Astrocyte of the spinal cord (primary cell): ENCODE measurements around the gene PRODH2.
"Not testable (repeated sequence)": the region's sequence is repeated elsewhere in the genome, so short reads cannot be mapped to it uniquely, and the experiment has no call there.

Experiments used
- DNase-seq: peaks from one replicate; pipeline ENCODE4 v3.0.0; 2011; ENCODE audit warnings: low read depth, low spot score
- H3K4me3 ChIP-seq: 2 replicates; pipeline ENCODE4 v1.5.1; 2011; ENCODE audit warnings: low read depth, mild to moderate bottlenecking, low read length, moderate library complexity
- CTCF ChIP-seq: IDR thresholded peaks from 2 replicates; pipeline ENCODE4 v1.5.1; 2012; ENCODE audit warnings: low read depth, mild to moderate bottlenecking, low read length, inconsistent platforms
- in situ Hi-C: cut with HindIII; loops from 2 replicates; pipeline ENCODE4 v1.10.0; 2017; ENCODE audit warnings: low sequenced_read_pairs

Gene PRODH2

GRCh38 chr19:35842666-35843272 lies 30.1 kb upstream of the PRODH2 start:
- no peak for TF ChIP-seq CTCF
- in situ Hi-C loops = no loop called here
- DNase-seq = no peak

GRCh38 chr19:35841961-35842595 lies 29.4 kb upstream of the PRODH2 start:
- no peak for TF ChIP-seq CTCF
- DNase-seq = no peak
- no peak overlapping the region for H3K4me3 ChIP-seq
- in situ Hi-C loops = no loop called here

More at GRCh38 chr19:35842666-35843272, 30.1 kb upstream of the PRODH2 start:
- no peak overlapping the region for H3K4me3 ChIP-seq

- in situ Hi-C loops, H3K4me3 ChIP-seq, DNase-seq: not testable (repeated sequence)
These were observed 23.5 kb upstream of the PRODH2 start for GRCh38 chr19:35836096-35836495.

- in situ Hi-C loops = no loop called here
- H3K4me3 ChIP-seq = no peak overlapping the region
- TF ChIP-seq CTCF = no peak
- DNase-seq = no peak
These were observed 21.3 kb upstream of the PRODH2 start for GRCh38 chr19:35833972-35834371.

GRCh38 chr19:35832054-35832453 lies 19.4 kb upstream of the PRODH2 start:
- no peak overlapping the region for H3K4me3 ChIP-seq
- in situ Hi-C loops = no loop called here
- TF ChIP-seq CTCF = no peak
- no peak for DNase-seq

GRCh38 chr19:35830986-35831385 lies 18.3 kb upstream of the PRODH2 start:
- in situ Hi-C loops = no loop called here
- DNase-seq = no peak
- no peak for TF ChIP-seq CTCF
- no peak overlapping the region for H3K4me3 ChIP-seq

- no peak for TF ChIP-seq CTCF
- in situ Hi-C loops = no loop called here
- peak; percentile 59 for DNase-seq
- no peak overlapping the region for H3K4me3 ChIP-seq
These were observed 16.2 kb upstream of the PRODH2 start for GRCh38 chr19:35828692-35829301.
